ENCODE data around the gene PROM2. TPM values are rescaled to one million over a fixed set of nuclear protein-coding genes. Genes with fewer than 3 reads are reported as not detected.
A peak's percentile ranks its signal among the peaks of the same experiment; 100 is the strongest.

PROM2 gene
- total and polyA plus RNA-seq, 2 experiments from 2014 or later: 2.1 to 2.2 TPM

DNA sequence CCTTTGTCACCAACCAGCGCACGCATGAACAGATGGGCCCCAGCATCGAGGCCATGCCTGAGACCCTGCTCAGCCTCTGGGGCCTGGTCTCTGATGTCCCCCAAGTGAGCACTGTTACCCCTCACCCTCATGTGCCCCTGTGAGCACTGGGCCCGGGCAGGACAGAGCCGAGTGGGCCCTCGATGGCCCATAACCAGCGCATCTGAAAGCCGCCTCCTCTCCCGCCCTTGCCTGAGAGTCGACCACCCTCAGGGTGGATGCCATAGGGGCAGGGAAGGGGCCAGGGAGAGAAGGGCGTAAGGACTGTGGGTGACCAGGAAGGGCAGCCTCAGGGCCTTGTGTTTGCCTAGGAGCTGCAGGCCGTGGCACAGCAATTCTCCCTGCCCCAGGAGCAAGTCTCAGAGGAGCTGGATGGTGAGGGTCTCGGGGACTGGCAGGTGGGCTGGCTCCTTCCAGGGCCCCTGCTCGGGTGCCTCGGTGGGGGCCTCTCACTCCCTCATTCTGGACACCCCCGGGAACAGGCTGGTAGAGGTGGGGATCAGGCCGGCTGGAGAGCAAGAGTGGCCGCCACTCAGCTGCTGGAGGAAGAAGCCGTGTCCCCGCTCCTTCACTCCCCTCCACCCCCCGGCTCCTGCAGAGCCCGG lies 2.1 kb downstream of the PROM2 start (continued):
- no peak for TF ChIP-seq JUNB (IDR thresholded peaks at IDR 0.05; ENCODE audit: unreplicated experiment)
- TF ChIP-seq ZNF114 (CRISPR knock-in tag; IDR thresholded peaks at IDR 0.05): no peak
- TF ChIP-seq, protein P1, sequence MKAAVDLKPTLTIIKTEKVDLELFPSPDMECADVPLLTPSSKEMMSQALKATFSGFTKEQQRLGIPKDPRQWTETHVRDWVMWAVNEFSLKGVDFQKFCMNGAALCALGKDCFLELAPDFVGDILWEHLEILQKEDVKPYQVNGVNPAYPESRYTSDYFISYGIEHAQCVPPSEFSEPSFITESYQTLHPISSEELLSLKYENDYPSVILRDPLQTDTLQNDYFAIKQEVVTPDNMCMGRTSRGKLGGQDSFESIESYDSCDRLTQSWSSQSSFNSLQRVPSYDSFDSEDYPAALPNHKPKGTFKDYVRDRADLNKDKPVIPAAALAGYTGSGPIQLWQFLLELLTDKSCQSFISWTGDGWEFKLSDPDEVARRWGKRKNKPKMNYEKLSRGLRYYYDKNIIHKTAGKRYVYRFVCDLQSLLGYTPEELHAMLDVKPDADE (IDR thresholded peaks at IDR 0.05): no peak
- no peak for TF ChIP-seq NANOG (IDR thresholded peaks at IDR 0.05; ENCODE audit: borderline replicate concordance)
- TF ChIP-seq POLR2AphosphoS5 (IDR thresholded peaks at IDR 0.05; ENCODE audit: low read depth): no peak

DNA sequence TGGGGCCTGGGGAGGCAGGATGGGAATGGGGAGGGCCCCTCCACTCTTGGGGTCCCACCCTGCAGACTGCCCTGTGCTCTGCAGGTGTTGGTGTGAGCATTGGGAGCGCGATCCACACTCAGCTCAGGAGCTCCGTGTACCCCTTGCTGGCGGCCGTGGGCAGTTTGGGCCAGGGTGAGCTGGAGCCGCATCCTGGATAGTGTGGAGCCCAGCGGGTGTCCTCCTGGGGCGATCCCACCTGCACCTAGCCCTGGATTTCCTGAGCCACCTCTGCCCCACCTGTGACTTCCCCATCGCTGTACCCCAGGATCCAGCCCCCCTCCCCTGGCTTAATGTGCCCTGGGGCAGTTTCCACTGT lies 2.6 kb downstream of the PROM2 start:
- no peaks in the 10 kb centered on the region for H3K9me3 Mint-ChIP-seq
- H3K9me2 ChIP-seq (ENCODE audit: insufficient read depth): no peaks in the 10 kb centered on the region
- H3K4me3 Mint-ChIP-seq: no peak overlapping the region
- peaks cover 31% of the 10 kb centered on the region; the same call in 2 of the 3 replicates for H3K4me1 Mint-ChIP-seq
- no peak overlapping the region for H2AFZ ChIP-seq
- DNase-seq (ENCODE audit: low spot score) (no peak), ATAC-seq (peak; percentile 2; the same call in 1 of the 3 replicates)
- no peaks in the 10 kb centered on the region for H3K79me2 ChIP-seq (replicated peaks; ENCODE audit: insufficient read depth)
- no peaks in the 10 kb centered on the region for H3K27me3 ChIP-seq (ENCODE audit: insufficient read depth)
- no peaks in the 10 kb centered on the region for H4K20me1 ChIP-seq (replicated peaks; ENCODE audit: insufficient read depth)
- H3K4me1 ChIP-seq (ENCODE audit: insufficient read depth): peaks cover 8% of the 10 kb centered on the region
- H3K36me3 Mint-ChIP-seq (ENCODE audit: low read depth): no peaks in the 10 kb centered on the region
- H3K4me3 ChIP-seq: no peak overlapping the region
- no peak overlapping the region for H3K27ac ChIP-seq (ENCODE audit: low read depth)
- no peaks in the 10 kb centered on the region for H3K36me3 ChIP-seq (ENCODE audit: insufficient read depth)
- H3K27me3 Mint-ChIP-seq (ENCODE audit: insufficient read depth, low read depth, poor library complexity): peaks cover 17% of the 10 kb centered on the region
- no peak overlapping the region for H3K27ac Mint-ChIP-seq
- no peak overlapping the region for H3K4me2 ChIP-seq
- H3F3A ChIP-seq (replicated peaks; ENCODE audit: low read depth): no peaks in the 10 kb centered on the region
- no peak for TF ChIP-seq JUNB (IDR thresholded peaks at IDR 0.05; ENCODE audit: unreplicated experiment)
- TF ChIP-seq ZNF331 (CRISPR knock-in tag; IDR thresholded peaks at IDR 0.05; ENCODE audit: low read depth): no peak
- no peak for TF ChIP-seq CREB1 (CRISPR knock-in tag; IDR thresholded peaks at IDR 0.05; ENCODE audit: low read depth)
- no peak for TF ChIP-seq EZH2 (IDR thresholded peaks at IDR 0.05; ENCODE audit: low read depth, unreplicated experiment)
- TF ChIP-seq, protein P2, sequence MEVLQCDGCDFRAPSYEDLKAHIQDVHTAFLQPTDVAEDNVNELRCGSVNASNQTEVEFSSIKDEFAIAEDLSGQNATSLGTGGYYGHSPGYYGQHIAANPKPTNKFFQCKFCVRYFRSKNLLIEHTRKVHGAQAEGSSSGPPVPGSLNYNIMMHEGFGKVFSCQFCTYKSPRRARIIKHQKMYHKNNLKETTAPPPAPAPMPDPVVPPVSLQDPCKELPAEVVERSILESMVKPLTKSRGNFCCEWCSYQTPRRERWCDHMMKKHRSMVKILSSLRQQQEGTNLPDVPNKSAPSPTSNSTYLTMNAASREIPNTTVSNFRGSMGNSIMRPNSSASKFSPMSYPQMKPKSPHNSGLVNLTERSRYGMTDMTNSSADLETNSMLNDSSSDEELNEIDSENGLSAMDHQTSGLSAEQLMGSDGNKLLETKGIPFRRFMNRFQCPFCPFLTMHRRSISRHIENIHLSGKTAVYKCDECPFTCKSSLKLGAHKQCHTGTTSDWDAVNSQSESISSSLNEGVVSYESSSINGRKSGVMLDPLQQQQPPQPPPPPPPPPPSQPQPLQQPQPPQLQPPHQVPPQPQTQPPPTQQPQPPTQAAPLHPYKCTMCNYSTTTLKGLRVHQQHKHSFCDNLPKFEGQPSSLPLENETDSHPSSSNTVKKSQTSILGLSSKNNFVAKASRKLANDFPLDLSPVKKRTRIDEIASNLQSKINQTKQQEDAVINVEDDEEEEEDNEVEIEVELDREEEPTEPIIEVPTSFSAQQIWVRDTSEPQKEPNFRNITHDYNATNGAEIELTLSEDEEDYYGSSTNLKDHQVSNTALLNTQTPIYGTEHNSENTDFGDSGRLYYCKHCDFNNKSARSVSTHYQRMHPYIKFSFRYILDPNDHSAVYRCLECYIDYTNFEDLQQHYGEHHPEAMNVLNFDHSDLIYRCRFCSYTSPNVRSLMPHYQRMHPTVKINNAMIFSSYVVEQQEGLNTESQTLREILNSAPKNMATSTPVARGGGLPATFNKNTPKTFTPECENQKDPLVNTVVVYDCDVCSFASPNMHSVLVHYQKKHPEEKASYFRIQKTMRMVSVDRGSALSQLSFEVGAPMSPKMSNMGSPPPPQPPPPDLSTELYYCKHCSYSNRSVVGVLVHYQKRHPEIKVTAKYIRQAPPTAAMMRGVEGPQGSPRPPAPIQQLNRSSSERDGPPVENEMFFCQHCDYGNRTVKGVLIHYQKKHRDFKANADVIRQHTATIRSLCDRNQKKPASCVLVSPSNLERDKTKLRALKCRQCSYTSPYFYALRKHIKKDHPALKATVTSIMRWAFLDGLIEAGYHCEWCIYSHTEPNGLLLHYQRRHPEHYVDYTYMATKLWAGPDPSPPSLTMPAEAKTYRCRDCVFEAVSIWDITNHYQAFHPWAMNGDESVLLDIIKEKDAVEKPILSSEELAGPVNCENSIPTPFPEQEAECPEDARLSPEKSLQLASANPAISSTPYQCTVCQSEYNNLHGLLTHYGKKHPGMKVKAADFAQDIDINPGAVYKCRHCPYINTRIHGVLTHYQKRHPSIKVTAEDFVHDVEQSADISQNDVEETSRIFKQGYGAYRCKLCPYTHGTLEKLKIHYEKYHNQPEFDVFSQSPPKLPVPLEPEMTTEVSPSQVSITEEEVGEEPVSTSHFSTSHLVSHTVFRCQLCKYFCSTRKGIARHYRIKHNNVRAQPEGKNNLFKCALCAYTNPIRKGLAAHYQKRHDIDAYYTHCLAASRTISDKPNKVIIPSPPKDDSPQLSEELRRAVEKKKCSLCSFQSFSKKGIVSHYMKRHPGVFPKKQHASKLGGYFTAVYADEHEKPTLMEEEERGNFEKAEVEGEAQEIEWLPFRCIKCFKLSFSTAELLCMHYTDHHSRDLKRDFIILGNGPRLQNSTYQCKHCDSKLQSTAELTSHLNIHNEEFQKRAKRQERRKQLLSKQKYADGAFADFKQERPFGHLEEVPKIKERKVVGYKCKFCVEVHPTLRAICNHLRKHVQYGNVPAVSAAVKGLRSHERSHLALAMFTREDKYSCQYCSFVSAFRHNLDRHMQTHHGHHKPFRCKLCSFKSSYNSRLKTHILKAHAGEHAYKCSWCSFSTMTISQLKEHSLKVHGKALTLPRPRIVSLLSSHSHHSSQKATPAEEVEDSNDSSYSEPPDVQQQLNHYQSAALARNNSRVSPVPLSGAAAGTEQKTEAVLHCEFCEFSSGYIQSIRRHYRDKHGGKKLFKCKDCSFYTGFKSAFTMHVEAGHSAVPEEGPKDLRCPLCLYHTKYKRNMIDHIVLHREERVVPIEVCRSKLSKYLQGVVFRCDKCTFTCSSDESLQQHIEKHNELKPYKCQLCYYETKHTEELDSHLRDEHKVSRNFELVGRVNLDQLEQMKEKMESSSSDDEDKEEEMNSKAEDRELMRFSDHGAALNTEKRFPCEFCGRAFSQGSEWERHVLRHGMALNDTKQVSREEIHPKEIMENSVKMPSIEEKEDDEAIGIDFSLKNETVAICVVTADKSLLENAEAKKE (CRISPR knock-in tag; IDR thresholded peaks at IDR 0.05): no peak
- TF ChIP-seq EZH2phosphoT487 (IDR thresholded peaks at IDR 0.05; ENCODE audit: unreplicated experiment): no peak
- TF ChIP-seq POLR2AphosphoS5 (IDR thresholded peaks at IDR 0.05; ENCODE audit: low read depth): no peak
- TF ChIP-seq, protein P3, sequence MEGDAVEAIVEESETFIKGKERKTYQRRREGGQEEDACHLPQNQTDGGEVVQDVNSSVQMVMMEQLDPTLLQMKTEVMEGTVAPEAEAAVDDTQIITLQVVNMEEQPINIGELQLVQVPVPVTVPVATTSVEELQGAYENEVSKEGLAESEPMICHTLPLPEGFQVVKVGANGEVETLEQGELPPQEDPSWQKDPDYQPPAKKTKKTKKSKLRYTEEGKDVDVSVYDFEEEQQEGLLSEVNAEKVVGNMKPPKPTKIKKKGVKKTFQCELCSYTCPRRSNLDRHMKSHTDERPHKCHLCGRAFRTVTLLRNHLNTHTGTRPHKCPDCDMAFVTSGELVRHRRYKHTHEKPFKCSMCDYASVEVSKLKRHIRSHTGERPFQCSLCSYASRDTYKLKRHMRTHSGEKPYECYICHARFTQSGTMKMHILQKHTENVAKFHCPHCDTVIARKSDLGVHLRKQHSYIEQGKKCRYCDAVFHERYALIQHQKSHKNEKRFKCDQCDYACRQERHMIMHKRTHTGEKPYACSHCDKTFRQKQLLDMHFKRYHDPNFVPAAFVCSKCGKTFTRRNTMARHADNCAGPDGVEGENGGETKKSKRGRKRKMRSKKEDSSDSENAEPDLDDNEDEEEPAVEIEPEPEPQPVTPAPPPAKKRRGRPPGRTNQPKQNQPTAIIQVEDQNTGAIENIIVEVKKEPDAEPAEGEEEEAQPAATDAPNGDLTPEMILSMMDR (conservative IDR thresholded peaks at IDR 0.05; ENCODE audit: low read depth in 2 of 2): no peak
- no peak for TF ChIP-seq NANOG (IDR thresholded peaks at IDR 0.05; ENCODE audit: borderline replicate concordance)
- TF ChIP-seq, protein P1 (IDR thresholded peaks at IDR 0.05): no peak
- TF ChIP-seq STAT1 (IDR thresholded peaks at IDR 0.05; ENCODE audit: unreplicated experiment): no peak
- TF ChIP-seq ZNF114 (CRISPR knock-in tag; IDR thresholded peaks at IDR 0.05): no peak

Measured in GM23338 (cell line).